Type B pancreatic cell (in vitro differentiated cells): ENCODE data around the gene ID4. TPM values are rescaled to one million over a fixed set of nuclear protein-coding genes. Genes with fewer than 3 reads are reported as not detected.
A peak's percentile ranks its signal among the peaks of the same experiment; 100 is the strongest.
"Not testable (repeated sequence)": the region's sequence is repeated elsewhere in the genome, so short reads cannot be mapped to it uniquely, and the experiment has no call there.

Experiments
- DNase-seq: peaks from one replicate; pipeline ENCODE4 v3.0.0; 2021; ENCODE audit warnings: mixed read lengths; ENCODE audit not compliant: unreplicated experiment; ENCODE audit errors: extremely low spot score
- H3K27ac Mint-ChIP-seq: 2 replicates; pipeline ENCODE4 v1.8.0; 2021; ENCODE audit warnings: mild to moderate bottlenecking, mixed read lengths
- H3K27me3 Mint-ChIP-seq: 2 replicates; pipeline ENCODE4 v1.8.0; 2021; ENCODE audit warnings: mixed read lengths
- H3K36me3 Mint-ChIP-seq: 2 replicates; pipeline ENCODE4 v1.8.0; 2021; ENCODE audit warnings: mixed read lengths
- H3K4me1 Mint-ChIP-seq: one replicate; pipeline ENCODE4 v1.8.0; 2021; ENCODE audit warnings: mixed read lengths; ENCODE audit not compliant: unreplicated experiment
- H3K4me3 Mint-ChIP-seq: 2 replicates; pipeline ENCODE4 v1.8.0; 2021; ENCODE audit warnings: mild to moderate bottlenecking, mixed read lengths
- H3K9me3 Mint-ChIP-seq: 2 replicates; pipeline ENCODE4 v1.8.0; 2021; ENCODE audit warnings: mixed read lengths
- total RNA-seq: library from RNA; stranded (reverse); gene quantifications from 2 replicates; pipeline ENCODE4 v1.2.1, GENCODE V29; 2021; ENCODE audit warnings: low replicate concordance
- TF ChIP-seq, protein P1 (sequence below): fragments of 200-600 bp; sonication (generic); conservative IDR thresholded peaks from 2 replicates; pipeline ENCODE4 v1.5.0; 2021; ENCODE audit warnings: antibody characterized with exemption, mild to moderate bottlenecking

Gene ID4
- total RNA-seq, 1 donor from 2014 or later = 90.9 TPM

DNA sequence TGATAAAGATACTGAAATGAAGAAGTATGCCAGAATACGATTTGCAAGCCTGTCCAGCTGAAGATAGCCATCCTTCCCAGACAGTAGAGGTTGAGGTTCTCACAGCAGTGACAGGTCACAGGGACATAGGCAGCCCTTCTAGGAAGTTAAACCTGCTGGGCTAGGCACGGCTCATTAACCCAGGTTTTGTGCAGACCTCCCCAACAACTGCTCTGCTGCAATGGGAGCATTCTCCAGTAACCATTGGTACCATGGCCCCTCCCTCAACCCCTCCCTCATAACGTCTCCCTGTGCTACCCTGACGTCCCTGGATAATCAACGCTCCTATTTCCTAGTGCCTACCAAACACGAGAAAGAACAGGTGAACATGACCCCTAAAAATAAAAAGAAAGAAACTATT, 15.8 kb downstream of the ID4 start:
- Mint-ChIP-seq H3K27ac (no peak overlapping the region), H3K9me3 (no peaks in the 10 kb centered on the region), H3K4me3 (no peak overlapping the region), H3K4me1 (peaks cover 24% of the 10 kb centered on the region), H3K27me3 (peaks cover 4% of the 10 kb centered on the region), H3K36me3 (no peaks in the 10 kb centered on the region)
- DNase-seq = no peak
- TF ChIP-seq, protein P1, sequence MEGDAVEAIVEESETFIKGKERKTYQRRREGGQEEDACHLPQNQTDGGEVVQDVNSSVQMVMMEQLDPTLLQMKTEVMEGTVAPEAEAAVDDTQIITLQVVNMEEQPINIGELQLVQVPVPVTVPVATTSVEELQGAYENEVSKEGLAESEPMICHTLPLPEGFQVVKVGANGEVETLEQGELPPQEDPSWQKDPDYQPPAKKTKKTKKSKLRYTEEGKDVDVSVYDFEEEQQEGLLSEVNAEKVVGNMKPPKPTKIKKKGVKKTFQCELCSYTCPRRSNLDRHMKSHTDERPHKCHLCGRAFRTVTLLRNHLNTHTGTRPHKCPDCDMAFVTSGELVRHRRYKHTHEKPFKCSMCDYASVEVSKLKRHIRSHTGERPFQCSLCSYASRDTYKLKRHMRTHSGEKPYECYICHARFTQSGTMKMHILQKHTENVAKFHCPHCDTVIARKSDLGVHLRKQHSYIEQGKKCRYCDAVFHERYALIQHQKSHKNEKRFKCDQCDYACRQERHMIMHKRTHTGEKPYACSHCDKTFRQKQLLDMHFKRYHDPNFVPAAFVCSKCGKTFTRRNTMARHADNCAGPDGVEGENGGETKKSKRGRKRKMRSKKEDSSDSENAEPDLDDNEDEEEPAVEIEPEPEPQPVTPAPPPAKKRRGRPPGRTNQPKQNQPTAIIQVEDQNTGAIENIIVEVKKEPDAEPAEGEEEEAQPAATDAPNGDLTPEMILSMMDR = no peak

DNA sequence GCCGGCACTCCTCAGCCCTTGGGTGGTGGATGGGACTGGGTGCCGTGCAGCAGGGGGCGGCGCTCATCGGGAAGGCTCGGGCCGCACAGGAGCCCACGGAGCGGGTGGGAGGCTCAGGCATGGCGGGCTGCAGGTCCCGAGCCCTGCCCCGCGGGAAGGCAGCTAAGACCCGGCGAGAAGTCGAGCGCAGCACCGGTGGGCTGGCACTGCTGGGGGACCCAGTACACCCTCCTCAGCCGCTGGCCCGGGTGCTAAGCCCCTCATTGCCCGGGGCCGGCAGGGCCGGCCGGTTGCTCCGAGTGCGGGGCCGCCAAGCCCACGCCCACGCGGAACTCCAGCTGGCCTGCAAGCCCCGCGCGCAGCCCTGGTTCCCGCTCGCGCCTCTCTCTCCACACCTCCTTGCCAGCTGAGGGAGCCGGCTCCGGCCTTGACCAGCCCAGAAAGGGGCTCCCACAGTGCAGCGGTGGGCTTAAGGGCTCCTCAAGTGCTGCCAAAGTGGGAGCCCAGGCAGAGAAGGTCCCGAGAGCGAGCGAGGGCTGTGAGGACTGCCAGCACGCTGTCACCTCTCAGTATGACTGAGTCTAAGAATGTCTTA, 17.3 kb downstream of the ID4 start:
- H3K27me3 Mint-ChIP-seq, H3K4me3 Mint-ChIP-seq, H3K27ac Mint-ChIP-seq, H3K36me3 Mint-ChIP-seq, H3K9me3 Mint-ChIP-seq, DNase-seq: not testable (repeated sequence)
- H3K4me1 Mint-ChIP-seq = peaks cover 16% of the 10 kb centered on the region

DNA sequence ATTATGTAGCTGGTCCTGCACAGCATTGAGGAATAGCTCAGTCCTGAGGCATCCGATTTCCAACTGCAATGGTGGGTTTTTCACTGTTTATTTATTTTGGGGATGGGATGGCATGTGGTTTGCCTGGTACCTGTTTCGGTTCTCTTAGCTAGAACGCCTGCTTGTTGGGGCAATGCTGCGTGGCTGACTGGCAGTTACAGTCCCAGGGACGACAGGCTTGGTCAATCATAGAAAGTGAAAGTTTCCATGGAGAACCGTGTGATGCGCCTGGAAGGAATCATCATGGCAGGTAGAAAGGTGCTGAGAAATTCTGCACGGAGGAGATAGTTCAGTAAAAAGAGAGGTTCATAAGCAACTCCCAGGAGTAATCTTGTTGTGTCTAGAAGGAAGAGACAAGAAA, 18.4 kb downstream of the ID4 start:
- Mint-ChIP-seq H3K36me3 (no peaks in the 10 kb centered on the region), H3K4me1 (peaks cover 18% of the 10 kb centered on the region), H3K27me3 (peaks cover 4% of the 10 kb centered on the region), H3K27ac (no peak overlapping the region), H3K9me3 (no peaks in the 10 kb centered on the region), H3K4me3 (no peak overlapping the region)
- DNase-seq = no peak
- TF ChIP-seq, protein P1 = no peak

DNA sequence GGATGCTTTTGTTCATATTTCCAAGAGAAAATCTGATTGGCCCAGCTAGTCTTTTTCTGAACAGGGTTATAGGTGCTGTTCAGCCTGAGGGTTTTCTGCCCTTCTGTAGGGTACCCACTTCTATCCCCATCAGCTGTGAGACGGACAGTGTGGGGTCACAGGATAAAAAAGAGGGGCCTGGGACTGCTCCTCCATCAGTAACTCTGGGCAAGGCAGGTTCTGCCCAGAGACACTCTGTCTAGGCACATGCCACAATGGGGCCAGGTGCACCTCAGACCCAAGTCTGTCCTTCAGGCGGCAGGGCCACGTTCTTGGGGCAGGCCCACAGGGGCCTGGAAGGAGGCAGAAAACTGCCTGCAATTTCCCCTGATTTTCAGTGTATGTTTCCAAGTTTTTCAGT, 20.0 kb downstream of the ID4 start:
- TF ChIP-seq, protein P1 = no peak
- H3K27ac Mint-ChIP-seq = no peak overlapping the region
- H3K27me3 Mint-ChIP-seq = peaks cover 4% of the 10 kb centered on the region
- peaks cover 7% of the 10 kb centered on the region for H3K4me1 Mint-ChIP-seq
- H3K4me3 Mint-ChIP-seq = no peak overlapping the region
- no peaks in the 10 kb centered on the region for H3K9me3 Mint-ChIP-seq
- DNase-seq = no peak
- H3K36me3 Mint-ChIP-seq = no peaks in the 10 kb centered on the region

DNA sequence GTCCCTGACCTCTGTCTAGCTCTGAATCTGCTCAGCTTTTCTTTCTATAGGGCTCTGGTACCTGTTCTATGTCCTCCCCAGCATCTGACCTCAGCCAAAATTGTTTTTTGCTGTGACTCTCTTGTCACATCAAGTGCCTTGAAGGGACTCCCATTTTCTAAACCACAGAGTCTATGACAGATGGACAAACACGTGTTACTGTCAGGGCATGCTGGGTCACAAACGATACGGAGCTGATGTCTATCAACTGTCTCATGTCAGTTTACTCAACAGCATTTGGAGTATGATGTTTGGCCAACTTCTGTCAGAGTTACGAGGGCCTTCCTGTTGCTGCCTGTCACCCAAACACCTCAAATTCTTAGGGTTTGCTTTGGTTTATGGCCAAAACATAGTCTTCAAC, 20.5 kb downstream of the ID4 start:
- Mint-ChIP-seq H3K27me3 (peaks cover 4% of the 10 kb centered on the region), H3K4me3 (no peak overlapping the region), H3K4me1 (peaks cover 7% of the 10 kb centered on the region), H3K9me3 (no peaks in the 10 kb centered on the region), H3K36me3 (no peaks in the 10 kb centered on the region), H3K27ac (no peak overlapping the region)
- DNase-seq = no peak
- TF ChIP-seq, protein P1 = no peak

DNA sequence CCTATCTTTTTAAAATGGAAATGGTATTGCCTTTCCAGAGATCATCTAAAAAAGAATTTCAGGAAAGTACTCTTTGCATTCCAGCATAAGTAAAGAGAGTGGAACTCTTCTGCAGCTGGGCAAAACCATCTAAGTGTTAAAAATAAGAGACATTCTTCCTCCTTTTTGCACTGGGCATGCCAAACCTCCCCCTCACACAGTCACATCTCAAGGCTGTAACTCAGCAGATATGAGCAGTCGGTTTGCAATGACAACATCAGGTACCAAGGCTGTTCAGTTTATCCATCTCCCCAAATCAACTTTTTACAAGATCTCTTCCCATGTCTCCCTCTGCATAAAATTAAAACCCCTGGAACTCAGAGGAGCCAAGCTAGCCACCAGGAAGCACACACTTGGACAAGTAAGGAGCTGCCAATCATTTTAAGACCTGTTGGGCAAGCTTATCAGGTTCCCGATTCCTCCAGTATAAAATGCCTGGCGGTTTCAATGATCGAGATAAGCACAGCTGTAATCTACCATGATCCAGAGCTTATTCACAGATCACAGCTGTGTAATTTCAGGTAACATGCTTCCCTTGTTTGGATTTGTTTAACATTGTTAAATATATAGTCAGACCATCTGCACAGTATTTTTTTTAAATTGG, 23.2 kb downstream of the ID4 start:
- Mint-ChIP-seq H3K27me3 (peaks cover 4% of the 10 kb centered on the region), H3K4me3 (peak overlapping the region; percentile 18), H3K36me3 (no peaks in the 10 kb centered on the region), H3K27ac (peak overlapping the region; percentile 71), H3K9me3 (no peaks in the 10 kb centered on the region), H3K4me1 (peaks cover 7% of the 10 kb centered on the region)
- DNase-seq = no peak
- TF ChIP-seq, protein P1 = no peak
